Right lobe of liver (tissue), 6 donors: ENCODE results near the gene CAMTA1. TPM values are rescaled to one million over a fixed set of nuclear protein-coding genes. Genes with fewer than 3 reads are reported as not detected.

Experiments used
- ATAC-seq, 4 donors: fragments of 200-7000 bp; cut with Tn5 transposase; one replicate each; pipeline ENCODE4 v1.9.1; 2020; ENCODE audit warnings: mild to moderate bottlenecking in 4 of 4, moderate library complexity in 4 of 4
- DNase-seq, 3 donors: peaks; one replicate each; pipeline ENCODE4 v3.0.0-alpha.2; 2020
- H3K27ac ChIP-seq, 3 donors: fragments of 200-600 bp; one replicate each; pipeline ENCODE4 v1.8.0; 2022
- H3K27me3 ChIP-seq, 2 donors: fragments of 200-600 bp; one replicate each; pipeline ENCODE4 v1.8.0; 2022
- H3K36me3 ChIP-seq, 4 donors: fragments of 200-600 bp; sonication (generic) in 1 of 4; one replicate each; pipeline versions ENCODE4 v1.5.1 to v1.8.0; 2017 to 2022; ENCODE audit warnings: control low read depth in 1 of 4
- H3K4me1 ChIP-seq, 4 donors: fragments of 200-600 bp; sonication (generic) in 1 of 4; one replicate each; pipeline versions ENCODE4 v1.5.1 to v1.8.0; 2017 to 2022; ENCODE audit warnings: control low read depth in 1 of 4
- H3K4me3 ChIP-seq, 3 donors: fragments of 200-600 bp; one replicate each; pipeline ENCODE4 v1.8.0; 2022
- H3K9me3 ChIP-seq, 4 donors: fragments of 200-600 bp; sonication (generic) in 1 of 4; one replicate each; pipeline versions ENCODE4 v1.5.1 to v1.8.0; 2017 to 2022; ENCODE audit warnings: control low read depth in 1 of 4
- CTCF ChIP-seq, 4 donors: fragments of 200-600 bp in 3 of 4; fragments of 450-650 bp in 1 of 4; IDR thresholded peaks; one replicate each; pipeline versions ENCODE4 v1.5.1 to v1.8.0; 2016 to 2022; ENCODE audit warnings: antibody characterized with exemption in 4 of 4, mild to moderate bottlenecking in 2 of 4
- POLR2A ChIP-seq: fragments of 450-650 bp; IDR thresholded peaks from one replicate; pipeline ENCODE4 v1.6.1; 2017; ENCODE audit warnings: antibody characterized with exemption, mild to moderate bottlenecking
- WGBS: methylation state at CpG from one replicate; pipeline ENCODE4 v1.1.6; 2018; ENCODE audit warnings: low coverage, low lambda C conversion rate; ENCODE audit not compliant: insufficient coverage; ENCODE audit errors: missing lambda C conversion rate; 5-methylcytosine and 5-hydroxymethylcytosine counted together
- intact Hi-C, 2 donors: fragments of 100-400 bp; cut with DNase I; formaldehyde crosslinking; loops; one replicate each; pipeline versions ENCODE4 v1.11.2 to v1.14.1; 2022
- total RNA-seq, 6 experiments: library from RNA; depleted of rRNA in 2 of 6; stranded (reverse); fragments of >200 nt in 2 of 6; fragmentation: NEBNext Ultra II Directional in 3 of 6; extraction: Animal tissue kit (Norgen Biotek cat#: 25700) in 3 of 6; gene quantifications; one replicate each; pipeline versions ENCODE4 v1.1.0 to v1.2.4, GENCODE V29; 2016 to 2023
- donor health status: DM: no; HTN: yes; CAD: no.
- donor health status: DM: no; HTN: no; CAD: no.
- donor health status: DM: no; HTN: no; CAD: no.
- donor health status: DM: no; HTN: yes; CAD: no.
- donor health status: DM: no; HTN: yes; CAD: no.

CAMTA1 gene
- total RNA-seq, 6 experiments from 2014 or later = 32.3 to 49.4 (median 37.2) TPM

GRCh38 chr1:7077136-7077535 lies 291.9 kb downstream of the CAMTA1 start:
- intact Hi-C loops = no loop called here
- Histone ChIP-seq H3K27me3 (no peaks in the 10 kb centered on the region), H3K4me3 (no peak overlapping the region), H3K4me1 (no peaks in the 10 kb centered on the region), H3K27ac (no peak overlapping the region), H3K36me3 (no peaks in the 10 kb centered on the region), H3K9me3 (peaks cover 0 to 7% (median 0%) of the 10 kb centered on the region in 4 donors)
- 33% methylated on average over 4 of the region's 4 CpGs for WGBS
- DNase-seq (no peak), ATAC-seq (no peak)
- no peak for TF ChIP-seq POLR2A
- TF ChIP-seq CTCF (IDR thresholded peaks at IDR 0.05) = no peak

- Histone ChIP-seq H3K27me3 (no peaks in the 10 kb centered on the region), H3K4me1 (no peaks in the 10 kb centered on the region), H3K4me3 (no peak overlapping the region), H3K27ac (no peak overlapping the region), H3K9me3 (peaks cover 0 to 7% (median 0%) of the 10 kb centered on the region in 4 donors), H3K36me3 (no peaks in the 10 kb centered on the region)
- 58% methylated on average over 3 of the region's 3 CpGs for WGBS
- TF ChIP-seq CTCF (IDR thresholded peaks at IDR 0.05) = no peak
- no peak for TF ChIP-seq POLR2A
- intact Hi-C loops = no loop called here
- ATAC-seq = no peak
- no peak for DNase-seq
Observed at GRCh38 chr1:7077970-7078369, 292.7 kb downstream of the CAMTA1 start.

DNA sequence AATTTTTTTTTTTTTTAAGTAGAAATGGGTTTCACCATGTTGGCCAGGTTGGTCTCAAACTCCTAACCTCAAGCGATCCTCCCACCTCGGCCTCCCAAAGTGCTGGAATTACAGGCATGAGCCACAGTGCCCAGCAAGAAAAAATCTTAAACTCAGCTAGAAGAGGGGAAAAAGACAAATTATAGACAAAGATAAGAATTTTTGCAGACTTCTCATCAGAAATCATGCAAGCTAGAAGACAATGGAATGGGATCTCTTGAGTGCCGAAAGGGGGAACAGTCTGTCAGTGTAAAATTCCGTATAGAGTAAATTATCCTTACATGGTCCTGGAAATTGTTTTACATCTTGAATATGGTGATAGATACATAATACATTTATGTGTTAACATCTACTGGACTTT lies 294.4 kb downstream of the CAMTA1 start:
- DNase-seq = no peak
- H3K4me1 ChIP-seq = no peaks in the 10 kb centered on the region
- H3K9me3 ChIP-seq = peaks cover 0 to 7% (median 0%) of the 10 kb centered on the region in 4 donors
- intact Hi-C loops = no loop called here
- WGBS = 83% methylated on average over 4 of the region's 4 CpGs
- no peak overlapping the region for H3K27ac ChIP-seq
- no peaks in the 10 kb centered on the region for H3K36me3 ChIP-seq
- no peaks in the 10 kb centered on the region for H3K27me3 ChIP-seq
- no peak overlapping the region for H3K4me3 ChIP-seq
- no peak for ATAC-seq
- no peak for TF ChIP-seq CTCF (IDR thresholded peaks at IDR 0.05)
- no peak for TF ChIP-seq POLR2A

DNA sequence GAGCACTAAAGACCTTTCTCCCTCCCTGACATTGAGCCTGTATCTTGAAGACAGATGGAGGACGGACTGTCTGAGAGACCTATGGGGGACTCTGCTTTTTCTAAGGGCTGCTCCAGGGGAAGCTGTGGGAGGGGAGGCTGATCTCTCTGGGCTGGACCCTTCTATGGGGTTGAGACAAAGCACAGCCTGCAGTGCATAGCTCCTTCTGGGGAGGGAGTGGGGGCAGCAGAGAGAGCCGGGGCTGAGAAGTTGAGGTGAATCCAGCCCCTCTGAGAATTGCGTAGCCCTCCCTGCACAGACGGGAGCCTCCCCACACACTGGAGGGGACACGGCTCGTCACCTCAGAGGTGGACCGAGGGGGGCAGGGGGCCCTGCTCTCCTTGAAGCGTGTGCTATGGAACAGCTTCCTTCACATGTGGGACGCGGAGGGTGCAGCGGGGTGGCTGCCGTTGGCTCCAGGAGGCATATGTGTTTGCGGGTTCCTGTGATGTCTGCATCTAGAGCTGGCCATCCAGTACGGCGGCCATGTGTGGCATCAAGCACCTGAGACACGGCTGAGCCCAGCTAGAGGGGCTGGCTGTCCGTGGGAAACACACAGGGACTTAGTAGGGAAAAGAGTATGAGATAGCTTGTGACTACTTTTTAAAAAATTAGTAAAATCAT lies 299.1 kb downstream of the CAMTA1 start:
- Histone ChIP-seq H3K4me3 (no peak overlapping the region), H3K27ac (no peak overlapping the region), H3K36me3 (no peaks in the 10 kb centered on the region), H3K9me3 (peaks cover 0 to 4% (median 0%) of the 10 kb centered on the region in 4 donors), H3K4me1 (no peaks in the 10 kb centered on the region), H3K27me3 (no peaks in the 10 kb centered on the region)
- WGBS = 15% methylated on average over 2 of the region's 17 CpGs
- intact Hi-C loops = no loop called here
- DNase-seq = no peak
- no peak for ATAC-seq
- TF ChIP-seq CTCF (IDR thresholded peaks at IDR 0.05) = no peak
- no peak for TF ChIP-seq POLR2A
